SK-N-SH treated with all-trans-retinoic acid at 6 μM for 48 hours (cell line): ENCODE results near the gene LINGO1.

Experiments
- ARNTL ChIP-seq: fragments of 450-650 bp; formaldehyde crosslinking; IDR thresholded peaks from 2 replicates; pipeline ENCODE4 v1.5.0; 2020; ENCODE audit warnings: low read depth, mild to moderate bottlenecking, moderate library complexity, borderline replicate concordance
- BACH2 ChIP-seq: fragments of 250-450 bp; sonication (Bioruptor Pico); IDR thresholded peaks from 2 replicates; pipeline ENCODE4 v1.9.0; 2021; ENCODE audit warnings: mild to moderate bottlenecking, borderline replicate concordance
- OSR1 ChIP-seq: fragments of 250-450 bp; sonication (Bioruptor Pico); IDR thresholded peaks from 2 replicates; pipeline ENCODE4 v1.8.0; 2022; ENCODE audit warnings: moderate library complexity, mild to moderate bottlenecking, inconsistent platforms
- RARB ChIP-seq: fragments of 250-450 bp; sonication (Bioruptor Pico); IDR thresholded peaks from 2 replicates; pipeline ENCODE4 v1.8.0; 2021; ENCODE audit warnings: mild to moderate bottlenecking, moderate library complexity
- SNAI2 ChIP-seq: fragments of 250-450 bp; sonication (Bioruptor Pico); IDR thresholded peaks from 2 replicates; pipeline ENCODE4 v1.5.0; 2020; ENCODE audit warnings: mild to moderate bottlenecking, moderate library complexity
- TCF4 ChIP-seq: fragments of 250-450 bp; sonication (Bioruptor Pico); IDR thresholded peaks from 2 replicates; pipeline ENCODE4 v1.8.0; 2021; ENCODE audit warnings: mild to moderate bottlenecking, moderate library complexity, borderline replicate concordance
- ZNF70 ChIP-seq: fragments of 450-650 bp; formaldehyde crosslinking; IDR thresholded peaks from 2 replicates; pipeline ENCODE4 v1.5.0; 2020; ENCODE audit warnings: mild to moderate bottlenecking, moderate library complexity
- ZNF8 ChIP-seq: fragments of 450-650 bp; formaldehyde crosslinking; IDR thresholded peaks from 2 replicates; pipeline ENCODE4 v1.5.0; 2020; ENCODE audit warnings: mild to moderate bottlenecking, moderate library complexity
- TF ChIP-seq, protein P1 (sequence below): fragments of 250-450 bp; sonication (Bioruptor Pico); IDR thresholded peaks from 2 replicates; pipeline ENCODE4 v1.5.0; 2020; ENCODE audit warnings: mild to moderate bottlenecking, moderate library complexity
- TF ChIP-seq, protein P2 (sequence below): fragments of 250-450 bp; sonication (Bioruptor Pico); IDR thresholded peaks from 2 replicates; pipeline ENCODE4 v1.8.0; 2021; ENCODE audit warnings: low read depth, mild to moderate bottlenecking, moderate library complexity, borderline replicate concordance
- TF ChIP-seq, protein P3 (sequence below): fragments of 250-450 bp; sonication (Bioruptor Pico); IDR thresholded peaks from 2 replicates; pipeline ENCODE4 v1.5.1; 2020; ENCODE audit warnings: low read depth, mild to moderate bottlenecking, moderate library complexity
- TF ChIP-seq, protein P4 (sequence below): fragments of 250-450 bp; sonication (Bioruptor Pico); IDR thresholded peaks from 2 replicates; pipeline ENCODE4 v1.8.0; 2020; ENCODE audit warnings: mild to moderate bottlenecking, moderate library complexity, borderline replicate concordance

DNA sequence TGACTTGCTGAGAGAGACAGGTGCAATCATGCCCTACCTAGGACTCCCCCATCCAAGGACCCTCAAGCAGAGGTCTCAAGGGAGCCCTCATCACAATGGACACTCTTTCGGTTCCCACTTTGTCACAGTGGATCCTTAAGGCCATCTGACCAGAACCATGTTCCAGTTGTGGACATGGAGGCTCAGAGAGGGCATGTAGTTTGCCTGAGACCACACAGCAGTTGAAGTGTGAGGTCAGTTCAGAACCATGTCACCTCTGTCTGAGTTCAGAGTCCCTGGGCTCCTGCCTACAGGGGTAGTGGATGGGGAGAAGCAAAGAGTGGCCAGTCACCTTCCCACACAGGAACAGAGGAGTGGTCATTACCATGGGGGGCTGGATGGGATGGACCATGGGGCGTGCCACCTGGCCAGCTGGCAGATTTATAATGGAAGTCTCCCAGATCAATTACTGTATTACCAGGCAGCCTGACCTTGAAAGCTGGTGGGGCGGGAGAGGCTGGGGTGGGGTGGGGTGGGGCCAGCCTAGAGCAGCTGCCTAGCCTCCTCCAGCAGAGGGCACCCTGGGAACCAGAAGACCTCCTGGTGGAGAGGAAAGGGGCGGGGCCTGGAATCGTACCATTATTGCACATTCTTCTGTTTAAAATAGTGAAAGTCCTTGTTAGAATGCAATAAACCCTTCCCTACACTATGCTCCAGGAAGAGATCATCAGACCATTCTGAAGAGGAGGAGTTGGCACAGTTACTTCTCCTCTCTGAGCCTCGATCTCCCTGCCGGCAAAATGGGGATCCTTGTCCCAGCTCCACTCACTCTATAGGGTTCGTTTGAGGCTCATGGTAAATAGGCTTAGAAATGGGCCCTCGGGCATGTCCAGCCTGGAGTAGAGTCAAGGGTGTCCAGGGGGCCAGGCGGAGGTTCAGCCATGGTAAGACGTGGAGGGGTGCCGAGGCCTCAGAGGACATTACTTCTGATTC lies 26.9 kb upstream of the LINGO1 start:
- TF ChIP-seq, protein P1, sequence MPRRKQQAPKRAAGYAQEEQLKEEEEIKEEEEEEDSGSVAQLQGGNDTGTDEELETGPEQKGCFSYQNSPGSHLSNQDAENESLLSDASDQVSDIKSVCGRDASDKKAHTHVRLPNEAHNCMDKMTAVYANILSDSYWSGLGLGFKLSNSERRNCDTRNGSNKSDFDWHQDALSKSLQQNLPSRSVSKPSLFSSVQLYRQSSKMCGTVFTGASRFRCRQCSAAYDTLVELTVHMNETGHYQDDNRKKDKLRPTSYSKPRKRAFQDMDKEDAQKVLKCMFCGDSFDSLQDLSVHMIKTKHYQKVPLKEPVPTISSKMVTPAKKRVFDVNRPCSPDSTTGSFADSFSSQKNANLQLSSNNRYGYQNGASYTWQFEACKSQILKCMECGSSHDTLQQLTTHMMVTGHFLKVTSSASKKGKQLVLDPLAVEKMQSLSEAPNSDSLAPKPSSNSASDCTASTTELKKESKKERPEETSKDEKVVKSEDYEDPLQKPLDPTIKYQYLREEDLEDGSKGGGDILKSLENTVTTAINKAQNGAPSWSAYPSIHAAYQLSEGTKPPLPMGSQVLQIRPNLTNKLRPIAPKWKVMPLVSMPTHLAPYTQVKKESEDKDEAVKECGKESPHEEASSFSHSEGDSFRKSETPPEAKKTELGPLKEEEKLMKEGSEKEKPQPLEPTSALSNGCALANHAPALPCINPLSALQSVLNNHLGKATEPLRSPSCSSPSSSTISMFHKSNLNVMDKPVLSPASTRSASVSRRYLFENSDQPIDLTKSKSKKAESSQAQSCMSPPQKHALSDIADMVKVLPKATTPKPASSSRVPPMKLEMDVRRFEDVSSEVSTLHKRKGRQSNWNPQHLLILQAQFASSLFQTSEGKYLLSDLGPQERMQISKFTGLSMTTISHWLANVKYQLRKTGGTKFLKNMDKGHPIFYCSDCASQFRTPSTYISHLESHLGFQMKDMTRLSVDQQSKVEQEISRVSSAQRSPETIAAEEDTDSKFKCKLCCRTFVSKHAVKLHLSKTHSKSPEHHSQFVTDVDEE, result no peak
- TF ChIP-seq, protein P2, sequence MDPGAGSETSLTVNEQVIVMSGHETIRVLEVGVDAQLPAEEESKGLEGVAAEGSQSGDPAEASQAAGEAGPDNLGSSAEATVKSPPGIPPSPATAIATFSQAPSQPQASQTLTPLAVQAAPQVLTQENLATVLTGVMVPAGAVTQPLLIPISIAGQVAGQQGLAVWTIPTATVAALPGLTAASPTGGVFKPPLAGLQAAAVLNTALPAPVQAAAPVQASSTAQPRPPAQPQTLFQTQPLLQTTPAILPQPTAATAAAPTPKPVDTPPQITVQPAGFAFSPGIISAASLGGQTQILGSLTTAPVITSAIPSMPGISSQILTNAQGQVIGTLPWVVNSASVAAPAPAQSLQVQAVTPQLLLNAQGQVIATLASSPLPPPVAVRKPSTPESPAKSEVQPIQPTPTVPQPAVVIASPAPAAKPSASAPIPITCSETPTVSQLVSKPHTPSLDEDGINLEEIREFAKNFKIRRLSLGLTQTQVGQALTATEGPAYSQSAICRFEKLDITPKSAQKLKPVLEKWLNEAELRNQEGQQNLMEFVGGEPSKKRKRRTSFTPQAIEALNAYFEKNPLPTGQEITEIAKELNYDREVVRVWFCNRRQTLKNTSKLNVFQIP (CRISPR knock-in tag), result no peak
- TF ChIP-seq ARNTL (no peak), TCF4 (CRISPR knock-in tag) (no peak), ZNF70 (CRISPR knock-in tag) (no peak), RARB (CRISPR knock-in tag) (no peak), BACH2 (CRISPR knock-in tag) (no peak), ZNF8 (CRISPR knock-in tag) (no peak), SNAI2 (CRISPR knock-in tag) (no peak), OSR1 (CRISPR knock-in tag) (no peak)
- TF ChIP-seq, protein P3, sequence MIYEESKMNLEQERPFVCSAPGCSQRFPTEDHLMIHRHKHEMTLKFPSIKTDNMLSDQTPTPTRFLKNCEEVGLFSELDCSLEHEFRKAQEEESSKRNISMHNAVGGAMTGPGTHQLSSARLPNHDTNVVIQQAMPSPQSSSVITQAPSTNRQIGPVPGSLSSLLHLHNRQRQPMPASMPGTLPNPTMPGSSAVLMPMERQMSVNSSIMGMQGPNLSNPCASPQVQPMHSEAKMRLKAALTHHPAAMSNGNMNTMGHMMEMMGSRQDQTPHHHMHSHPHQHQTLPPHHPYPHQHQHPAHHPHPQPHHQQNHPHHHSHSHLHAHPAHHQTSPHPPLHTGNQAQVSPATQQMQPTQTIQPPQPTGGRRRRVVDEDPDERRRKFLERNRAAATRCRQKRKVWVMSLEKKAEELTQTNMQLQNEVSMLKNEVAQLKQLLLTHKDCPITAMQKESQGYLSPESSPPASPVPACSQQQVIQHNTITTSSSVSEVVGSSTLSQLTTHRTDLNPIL (CRISPR knock-in tag), result no peak
- TF ChIP-seq, protein P4, sequence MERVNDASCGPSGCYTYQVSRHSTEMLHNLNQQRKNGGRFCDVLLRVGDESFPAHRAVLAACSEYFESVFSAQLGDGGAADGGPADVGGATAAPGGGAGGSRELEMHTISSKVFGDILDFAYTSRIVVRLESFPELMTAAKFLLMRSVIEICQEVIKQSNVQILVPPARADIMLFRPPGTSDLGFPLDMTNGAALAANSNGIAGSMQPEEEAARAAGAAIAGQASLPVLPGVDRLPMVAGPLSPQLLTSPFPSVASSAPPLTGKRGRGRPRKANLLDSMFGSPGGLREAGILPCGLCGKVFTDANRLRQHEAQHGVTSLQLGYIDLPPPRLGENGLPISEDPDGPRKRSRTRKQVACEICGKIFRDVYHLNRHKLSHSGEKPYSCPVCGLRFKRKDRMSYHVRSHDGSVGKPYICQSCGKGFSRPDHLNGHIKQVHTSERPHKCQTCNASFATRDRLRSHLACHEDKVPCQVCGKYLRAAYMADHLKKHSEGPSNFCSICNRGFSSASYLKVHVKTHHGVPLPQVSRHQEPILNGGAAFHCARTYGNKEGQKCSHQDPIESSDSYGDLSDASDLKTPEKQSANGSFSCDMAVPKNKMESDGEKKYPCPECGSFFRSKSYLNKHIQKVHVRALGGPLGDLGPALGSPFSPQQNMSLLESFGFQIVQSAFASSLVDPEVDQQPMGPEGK (CRISPR knock-in tag), result no peak
